ENCODE data around the gene HSD17B11.
"Not testable (repeated sequence)": the region's sequence is repeated elsewhere in the genome, so short reads cannot be mapped to it uniquely, and the experiment has no call there.

The HSD17B11 gene

GRCh38 chr4:87359258-87359657 lies 31.7 kb downstream of the HSD17B11 start:
- no peak for DNase-seq (ENCODE audit: low read depth in 2 of 2)

- DNase-seq (ENCODE audit: low read depth in 2 of 2) = no peak
These were observed 34.0 kb downstream of the HSD17B11 start for GRCh38 chr4:87356832-87357526.

- DNase-seq (ENCODE audit: low read depth in 2 of 2) = no peak
These were observed 36.6 kb downstream of the HSD17B11 start for GRCh38 chr4:87354168-87355102.

- DNase-seq (ENCODE audit: low read depth in 2 of 2) = peak; percentile 17 to 22
These were observed 37.4 kb downstream of the HSD17B11 start for GRCh38 chr4:87353592-87353991.

DNA sequence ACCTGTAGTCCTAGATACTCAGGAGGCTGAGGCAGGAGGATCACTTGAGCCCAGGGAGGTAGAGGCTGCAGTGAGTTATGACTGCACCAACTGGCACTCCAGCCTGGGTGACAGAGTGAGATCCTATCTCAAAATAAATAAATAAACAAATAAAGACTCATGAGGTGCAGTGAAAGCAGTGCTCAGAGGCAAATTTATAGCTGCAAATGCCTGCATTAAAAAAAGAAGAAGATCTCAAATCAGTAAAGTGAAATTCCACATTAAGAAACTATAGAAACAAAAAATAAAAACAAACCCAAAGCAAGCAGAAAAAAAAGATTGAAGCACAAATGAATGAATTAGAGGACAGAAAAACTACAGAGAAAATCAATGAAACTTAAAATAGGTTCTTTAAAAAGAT lies 45.8 kb downstream of the HSD17B11 start:
- DNase-seq (ENCODE audit: low read depth in 2 of 2) = no peak

- no peak for DNase-seq (ENCODE audit: low read depth in 2 of 2)
These were observed 48.1 kb downstream of the HSD17B11 start for GRCh38 chr4:87342872-87343271.

- DNase-seq (ENCODE audit: low read depth in 2 of 2) = not testable (repeated sequence)
These were observed 48.9 kb downstream of the HSD17B11 start for GRCh38 chr4:87341954-87342635.

DNA sequence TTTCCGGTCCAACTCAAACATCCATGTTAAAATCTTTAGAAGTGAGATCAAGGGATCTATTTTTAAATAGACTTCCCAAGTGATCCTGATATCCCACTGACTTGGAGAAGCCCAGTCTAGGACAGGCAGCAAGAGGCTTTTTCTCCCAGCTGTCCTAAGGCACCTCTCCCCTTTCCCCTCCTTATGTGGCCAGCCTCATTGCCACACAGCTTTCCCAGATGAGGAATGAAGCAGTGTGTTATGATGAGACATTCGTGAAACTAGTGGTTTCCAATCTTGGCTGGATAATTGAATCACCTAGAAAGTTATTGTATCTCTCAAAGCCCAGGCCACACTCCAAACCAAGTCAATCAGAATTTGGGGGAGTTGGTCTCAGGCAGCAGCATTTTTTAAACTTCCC lies 51.5 kb downstream of the HSD17B11 start:
- DNase-seq (ENCODE audit: low read depth in 2 of 2) = no peak

DNA sequence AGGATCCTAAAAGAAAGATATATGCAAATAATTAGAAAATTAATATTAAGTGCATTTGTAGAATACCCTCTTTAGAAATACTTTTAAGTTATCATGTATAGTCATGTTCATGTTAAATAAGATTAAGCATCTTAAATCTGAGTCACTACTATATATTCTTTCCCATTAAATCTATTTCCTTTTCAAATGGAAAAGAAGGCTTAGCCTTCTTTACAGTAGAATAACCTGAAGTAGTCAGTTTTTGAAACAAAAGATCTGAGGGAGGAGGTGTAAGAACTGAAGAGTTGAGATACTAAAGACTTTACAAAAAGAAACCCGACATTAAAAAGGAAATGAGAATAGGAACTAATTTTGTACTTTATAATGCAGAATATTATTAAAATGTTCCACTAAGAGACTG lies 53.6 kb downstream of the HSD17B11 start:
- DNase-seq (ENCODE audit: low read depth in 2 of 2) = no peak

GRCh38 chr4:87333267-87333666 lies 57.7 kb downstream of the HSD17B11 start:
- no peak for DNase-seq (ENCODE audit: low read depth in 2 of 2)

- DNase-seq (ENCODE audit: low read depth in 2 of 2) = no peak
These were observed 60.2 kb downstream of the HSD17B11 start for GRCh38 chr4:87330761-87331160.

DNA sequence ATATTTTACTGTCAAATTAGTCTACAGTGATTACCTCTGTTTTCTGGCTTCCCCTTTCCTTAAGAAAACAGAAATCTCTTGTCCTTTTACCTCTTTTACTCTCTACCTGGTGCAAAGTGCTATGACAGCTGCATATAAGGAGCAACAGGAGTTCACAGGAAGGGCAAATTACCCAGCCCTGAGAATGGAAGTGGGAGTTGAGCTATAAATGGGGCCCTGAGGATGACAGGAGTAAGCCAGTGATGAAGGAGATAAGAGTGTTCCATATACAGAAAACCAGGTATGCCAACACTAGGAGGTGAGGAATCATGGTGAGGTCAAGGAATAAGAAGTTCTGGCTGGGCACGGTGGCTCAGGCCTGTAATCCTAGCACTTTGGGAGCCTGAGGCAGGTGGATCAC lies 63.9 kb downstream of the HSD17B11 start:
- DNase-seq (ENCODE audit: low read depth in 2 of 2) = no peak

GRCh38 chr4:87326460-87326859 lies 64.5 kb downstream of the HSD17B11 start:
- DNase-seq (ENCODE audit: low read depth in 2 of 2) = no peak

- no peak for DNase-seq (ENCODE audit: low read depth in 2 of 2)
These were observed 68.2 kb downstream of the HSD17B11 start, which contains the start of gene HSD17B13 for GRCh38 chr4:87322754-87323153. TSS of gene HSD17B13 (minus strand) at chr4:87322882. CDS start at chr4:87322841, 41 bp downstream.

DNA sequence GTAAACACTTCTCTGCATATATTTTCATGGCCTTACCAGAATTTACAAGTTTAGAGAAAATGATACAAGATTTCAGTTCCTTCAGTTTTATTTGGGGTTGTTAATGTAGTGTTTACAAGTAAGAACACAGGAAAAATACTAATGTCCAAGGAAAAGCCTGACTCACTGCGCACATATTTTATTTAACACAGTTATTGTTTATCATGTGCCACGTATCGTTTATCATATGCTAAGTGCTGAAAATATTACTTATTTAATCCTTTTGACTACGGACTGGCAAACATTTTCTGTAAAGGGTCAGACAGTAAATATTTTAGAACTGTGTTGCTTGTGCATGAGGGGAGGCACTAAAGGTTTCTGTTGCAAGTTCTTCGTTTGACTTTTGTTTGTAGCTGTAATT lies 69.1 kb downstream of the HSD17B11 start:
- DNase-seq (ENCODE audit: low read depth in 2 of 2) = no peak

DNA sequence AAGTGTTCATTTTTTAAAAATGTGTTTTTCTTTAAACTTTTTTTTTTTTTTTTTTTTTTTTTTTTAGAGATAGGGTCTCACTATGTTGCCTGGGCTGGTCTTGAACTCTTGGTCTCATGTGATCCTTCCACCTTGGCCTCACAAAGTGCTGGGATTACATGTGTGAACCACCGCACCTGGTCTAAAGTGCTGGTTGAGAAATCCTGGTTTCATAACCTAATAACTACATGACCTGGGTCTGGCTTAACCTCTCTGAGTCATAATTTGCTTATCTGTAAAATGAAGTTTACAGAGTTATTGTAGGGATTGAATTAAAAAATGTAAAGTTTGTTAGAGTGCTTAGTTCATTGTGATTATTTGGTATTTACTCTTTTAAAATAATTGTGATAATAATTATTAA lies 73.5 kb downstream of the HSD17B11 start:
- DNase-seq (ENCODE audit: low read depth in 2 of 2) = no peak

DNA sequence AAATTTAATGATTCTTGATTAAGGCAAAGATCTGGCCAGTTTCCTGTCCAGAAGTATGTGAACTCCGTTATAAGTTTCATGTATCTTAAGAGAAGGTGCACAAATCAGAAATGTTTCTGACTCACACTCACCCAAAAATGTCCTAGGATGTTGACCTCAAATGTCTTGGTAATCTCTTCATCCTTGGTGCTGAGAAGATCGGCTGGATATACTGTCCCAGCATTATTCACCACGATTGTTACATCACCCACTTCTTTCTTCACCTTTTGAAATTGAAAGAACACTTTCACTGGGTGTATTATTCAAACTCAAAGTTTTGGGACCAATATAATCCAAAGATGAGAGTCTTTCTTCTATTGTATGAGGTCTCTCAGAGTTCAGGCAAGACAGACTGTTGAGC lies 74.0 kb downstream of the HSD17B11 start:
- DNase-seq (ENCODE audit: low read depth in 2 of 2) = no peak

DNA sequence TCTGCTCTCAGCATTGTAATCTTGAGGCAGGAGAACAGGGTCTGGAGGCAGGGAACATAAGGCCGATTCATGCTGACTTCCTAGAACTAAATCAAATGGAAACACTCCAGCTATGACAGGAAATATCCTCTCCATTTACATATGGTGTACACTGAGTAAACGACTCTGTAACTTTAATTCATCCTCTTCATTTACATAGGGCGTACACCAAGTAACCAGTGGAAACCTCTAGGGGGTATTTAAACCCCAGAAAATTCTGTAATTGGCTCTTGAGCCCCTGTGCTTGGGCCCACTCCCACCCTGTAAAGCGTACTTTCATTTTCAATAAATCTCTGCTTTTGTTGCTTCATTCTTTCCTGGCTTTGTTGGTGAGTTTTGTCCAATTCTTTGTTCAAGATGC lies 76.0 kb downstream of the HSD17B11 start:
- DNase-seq (ENCODE audit: low read depth in 2 of 2) = not testable (repeated sequence)

DNA sequence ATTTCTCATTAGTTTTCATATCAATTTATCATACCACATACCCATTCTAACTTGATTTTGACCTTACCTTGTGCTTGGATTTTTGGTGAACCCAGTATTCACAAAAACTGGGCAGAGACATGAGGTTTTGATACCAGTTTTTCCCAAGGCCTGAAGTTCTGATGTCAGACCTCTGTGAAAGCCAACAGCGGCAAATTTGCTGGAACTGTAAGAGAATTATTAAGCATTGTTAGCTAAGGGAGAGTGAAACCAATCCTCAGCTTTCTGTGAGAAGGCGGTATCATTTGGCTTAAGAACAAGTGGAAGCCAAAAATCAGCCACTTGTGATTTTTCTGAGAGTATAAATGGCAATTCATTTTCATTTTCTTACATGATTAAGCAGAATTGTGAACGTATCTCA lies 77.2 kb downstream of the HSD17B11 start:
- DNase-seq (ENCODE audit: low read depth in 2 of 2) = no peak

DNA sequence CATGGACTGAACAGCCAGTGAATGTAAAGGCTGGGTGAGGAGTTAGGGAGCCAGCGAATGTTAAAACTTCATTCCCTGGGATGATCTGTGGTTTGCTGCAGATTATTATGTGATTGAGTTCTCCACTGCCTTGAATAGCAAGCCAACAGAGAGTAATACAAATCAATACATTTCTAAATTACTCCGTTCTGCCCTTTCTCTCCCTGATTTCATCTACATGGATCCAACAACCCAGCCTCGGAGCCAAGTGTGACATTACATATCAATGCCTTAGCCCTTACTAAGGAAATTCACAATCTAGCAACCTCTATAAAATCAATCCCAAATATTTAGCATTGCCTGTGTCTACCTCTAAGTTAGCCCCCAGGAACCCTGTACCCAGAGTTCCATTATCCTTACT lies 79.3 kb downstream of the HSD17B11 start:
- DNase-seq (ENCODE audit: low read depth in 2 of 2) = no peak

GRCh38 chr4:87310691-87311335 lies 80.2 kb downstream of the HSD17B11 start:
- DNase-seq (ENCODE audit: low read depth in 2 of 2) = no peak

DNA sequence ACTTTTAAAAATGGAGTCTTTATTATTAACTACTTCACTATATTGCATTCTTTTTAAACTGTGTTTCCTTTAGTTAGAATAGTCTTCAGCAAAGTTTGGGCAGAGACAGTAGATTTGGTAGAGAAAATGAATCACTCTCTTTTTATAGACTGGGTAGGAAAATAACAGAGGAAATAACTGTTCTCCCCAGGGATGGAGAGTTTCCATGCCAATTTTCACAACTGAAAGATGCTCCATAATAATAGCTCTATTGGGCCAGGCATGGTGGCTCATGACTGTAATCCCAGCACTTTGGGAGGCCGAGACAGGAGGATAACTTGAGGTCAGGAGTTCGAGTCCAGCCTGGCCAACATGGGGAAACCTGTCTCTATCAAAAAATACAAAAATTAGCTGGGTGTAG lies 81.4 kb downstream of the HSD17B11 start:
- DNase-seq (ENCODE audit: low read depth in 2 of 2) = peak; percentile 17 to 21
